Spleen (tissue), 7 donors: ENCODE results near the gene YPEL2.

Experiments
- POLR2A ChIP-seq, 3 donors: fragments of 450-650 bp; IDR thresholded peaks; one replicate each; pipeline ENCODE4 v1.5.1; 2017; ENCODE audit warnings: antibody characterized with exemption in 3 of 3, mild to moderate bottlenecking in 1 of 3
- TF ChIP-seq, protein P1 (sequence below), 11 experiments: fragments of 200-600 bp in 7 of 11; fragments of 450-650 bp in 4 of 11; sonication (generic) in 4 of 11; IDR thresholded peaks in 8 of 11; conservative IDR thresholded peaks in 3 of 11; 1 replicate in 7 of 11; 2 replicates in 4 of 11; pipeline versions ENCODE4 v1.4.0 to v1.8.0; 2016 to 2021; ENCODE audit warnings: antibody characterized with exemption in 11 of 11, inconsistent platforms in 4 of 11, mild to moderate bottlenecking in 1 of 11
- donor health status: DM: no; HTN: no; CAD: no; lungs with moderate emphysema.
- donor health status: DM: no; HTN: no; CAD: no.
- donor health status: DM: no; HTN: no; CAD: no.

- TF ChIP-seq, protein P1, sequence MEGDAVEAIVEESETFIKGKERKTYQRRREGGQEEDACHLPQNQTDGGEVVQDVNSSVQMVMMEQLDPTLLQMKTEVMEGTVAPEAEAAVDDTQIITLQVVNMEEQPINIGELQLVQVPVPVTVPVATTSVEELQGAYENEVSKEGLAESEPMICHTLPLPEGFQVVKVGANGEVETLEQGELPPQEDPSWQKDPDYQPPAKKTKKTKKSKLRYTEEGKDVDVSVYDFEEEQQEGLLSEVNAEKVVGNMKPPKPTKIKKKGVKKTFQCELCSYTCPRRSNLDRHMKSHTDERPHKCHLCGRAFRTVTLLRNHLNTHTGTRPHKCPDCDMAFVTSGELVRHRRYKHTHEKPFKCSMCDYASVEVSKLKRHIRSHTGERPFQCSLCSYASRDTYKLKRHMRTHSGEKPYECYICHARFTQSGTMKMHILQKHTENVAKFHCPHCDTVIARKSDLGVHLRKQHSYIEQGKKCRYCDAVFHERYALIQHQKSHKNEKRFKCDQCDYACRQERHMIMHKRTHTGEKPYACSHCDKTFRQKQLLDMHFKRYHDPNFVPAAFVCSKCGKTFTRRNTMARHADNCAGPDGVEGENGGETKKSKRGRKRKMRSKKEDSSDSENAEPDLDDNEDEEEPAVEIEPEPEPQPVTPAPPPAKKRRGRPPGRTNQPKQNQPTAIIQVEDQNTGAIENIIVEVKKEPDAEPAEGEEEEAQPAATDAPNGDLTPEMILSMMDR (IDR thresholded peaks at IDR 0.05 in 8 of 11, conservative IDR thresholded peaks at IDR 0.05 in 3 of 11) = no peak
- no peak for TF ChIP-seq POLR2A (IDR thresholded peaks at IDR 0.05)
These were observed 39.3 kb downstream of the YPEL2 start for GRCh38 chr17:59370593-59371299.
